Activated naive CD8-positive, alpha-beta T cell treated with anti-CD3 and anti-CD28 coated beads, Interleukin-2, amount 50 U/mL, for 16 hours (primary cell): ENCODE results near the gene TRPC4.

Experiments
- DNase-seq: peaks from one replicate; pipeline ENCODE4 v3.0.0-alpha.2; 2020; ENCODE audit warnings: low read depth, low spot score

The TRPC4 gene

GRCh38 chr13:37729876-37730275 is 139.7 kb downstream of the TRPC4 start:
- no peak for DNase-seq

DNA sequence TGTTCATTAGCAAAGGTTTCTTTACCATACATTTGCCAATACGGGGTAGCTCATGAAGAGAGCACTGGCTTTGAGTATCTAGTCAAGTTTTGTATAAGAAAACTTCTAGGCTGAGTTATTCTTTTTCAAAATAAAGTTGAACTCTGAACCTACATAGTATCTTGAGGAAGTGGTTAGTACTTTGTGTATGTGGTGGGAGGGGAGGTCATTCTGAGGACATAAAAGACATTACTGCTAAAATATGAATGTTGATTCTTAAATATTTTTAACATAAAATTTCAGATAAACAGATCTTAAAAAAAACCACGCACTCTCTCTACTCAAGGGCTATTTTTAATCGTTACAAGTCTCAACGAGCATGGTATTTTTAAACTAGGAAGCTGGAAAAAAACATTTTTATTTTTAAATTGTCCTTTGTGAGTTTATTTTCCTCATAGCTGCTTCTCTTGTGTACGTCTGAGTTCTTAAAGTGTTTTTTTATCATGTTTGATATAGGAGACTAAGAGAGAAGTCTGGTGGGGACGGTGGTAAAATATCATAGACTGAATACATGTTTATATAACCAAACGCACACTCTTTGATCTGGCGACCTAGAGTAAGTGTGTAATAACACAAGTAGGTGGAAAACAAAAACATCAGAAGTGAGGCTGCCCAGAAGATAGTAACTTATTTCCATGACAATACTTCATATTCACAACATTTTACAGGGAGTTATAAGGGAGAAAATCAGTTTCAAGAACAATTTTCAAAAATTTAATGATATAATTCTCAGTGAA is 153.0 kb downstream of the TRPC4 start:
- DNase-seq, result no peak

GRCh38 chr13:37715606-37716015 is 154.0 kb downstream of the TRPC4 start:
- DNase-seq, result no peak

DNA sequence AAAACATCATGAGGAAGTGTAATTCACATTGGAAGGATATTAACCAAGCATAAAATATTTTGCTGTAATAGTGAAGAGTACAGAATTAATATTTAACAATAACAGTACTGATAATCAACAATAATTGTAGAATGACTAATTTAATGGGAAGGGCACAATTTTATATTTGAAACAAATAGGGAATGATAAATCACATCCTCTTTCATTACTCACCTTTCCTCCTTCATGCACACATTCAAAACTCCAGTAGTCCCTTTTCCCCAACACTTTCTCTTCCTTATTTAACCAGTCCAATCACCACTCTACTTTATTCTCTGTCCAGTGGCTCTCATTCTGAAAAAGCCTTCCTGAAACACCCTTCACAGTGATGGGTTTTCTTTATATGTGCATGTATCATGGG is 160.3 kb downstream of the TRPC4 start:
- no peak for DNase-seq

GRCh38 chr13:37707739-37708500 is 161.7 kb downstream of the TRPC4 start:
- no peak for DNase-seq

- DNase-seq, result no peak
These were observed 163.5 kb downstream of the TRPC4 start for GRCh38 chr13:37706041-37706440.

- no peak for DNase-seq
These were observed 167.6 kb downstream of the TRPC4 start for GRCh38 chr13:37701972-37702371.

- no peak for DNase-seq
These were observed 168.3 kb downstream of the TRPC4 start for GRCh38 chr13:37701306-37701705.

- no peak for DNase-seq
These were observed 168.7 kb downstream of the TRPC4 start for GRCh38 chr13:37700887-37701286.

DNA sequence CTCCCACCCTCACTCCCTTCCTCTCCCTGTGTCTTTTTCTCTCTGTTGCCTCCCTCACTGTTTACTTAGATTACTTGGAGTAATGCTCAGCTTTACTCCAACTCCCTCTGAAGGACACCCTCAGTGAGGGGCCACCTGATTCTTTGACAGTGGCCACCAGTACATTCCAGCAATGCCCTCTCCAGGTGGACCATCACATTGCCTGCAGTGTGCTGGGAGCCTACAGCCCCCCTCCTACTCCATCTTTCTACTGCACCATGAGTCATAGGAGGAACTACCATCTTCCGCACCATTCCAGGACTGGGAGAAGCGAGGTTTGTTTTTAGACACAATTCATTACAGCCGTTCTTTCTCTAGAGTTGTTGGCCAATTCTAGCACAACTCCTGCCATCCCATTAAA is 174.4 kb downstream of the TRPC4 start:
- DNase-seq, result no peak

- no peak for DNase-seq
These were observed 179.2 kb downstream of the TRPC4 start for GRCh38 chr13:37690361-37690760.

DNA sequence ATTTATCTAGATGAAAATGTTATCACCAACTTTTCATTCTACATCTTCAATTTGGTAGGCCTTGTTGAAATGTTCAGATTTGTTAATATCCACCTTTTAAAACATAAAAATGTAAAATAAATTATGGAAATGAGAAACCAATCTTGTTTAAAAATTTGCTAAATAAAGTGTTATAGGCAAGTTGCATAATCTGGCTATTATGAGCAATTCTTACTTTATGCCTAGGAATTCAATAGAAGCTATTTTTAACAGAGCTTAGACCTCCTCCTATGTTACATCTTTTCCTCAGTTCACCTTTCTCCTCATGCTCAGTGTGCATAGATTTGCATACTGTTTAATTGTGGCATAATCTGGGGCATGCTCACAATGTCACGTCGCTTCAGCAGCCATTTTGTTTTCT is 183.1 kb downstream of the TRPC4 start:
- DNase-seq, result no peak

- DNase-seq, result no peak
These were observed 184.4 kb downstream of the TRPC4 start for GRCh38 chr13:37685206-37685605.

DNA sequence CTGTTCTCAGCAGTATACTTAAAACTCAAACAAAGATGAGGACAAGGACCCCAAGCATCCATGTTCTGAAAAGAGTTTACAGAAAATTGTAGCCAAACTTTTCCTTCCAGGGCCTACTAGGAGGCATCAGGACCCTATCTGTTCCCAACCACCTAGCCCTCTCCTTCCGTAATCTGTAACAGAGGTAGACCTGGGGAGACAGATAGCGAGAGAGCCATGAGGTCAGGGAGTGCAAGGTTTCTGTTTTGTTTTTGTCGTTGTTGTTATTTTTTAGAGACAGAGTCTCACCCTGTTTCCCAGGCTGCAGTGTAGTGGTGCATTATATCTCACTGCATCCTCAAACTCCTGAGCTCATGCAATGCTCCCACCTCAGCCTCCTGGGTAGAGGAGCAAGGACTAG is 187.1 kb downstream of the TRPC4 start:
- no peak for DNase-seq

GRCh38 chr13:37681281-37682032 is 188.1 kb downstream of the TRPC4 start:
- no peak for DNase-seq

DNA sequence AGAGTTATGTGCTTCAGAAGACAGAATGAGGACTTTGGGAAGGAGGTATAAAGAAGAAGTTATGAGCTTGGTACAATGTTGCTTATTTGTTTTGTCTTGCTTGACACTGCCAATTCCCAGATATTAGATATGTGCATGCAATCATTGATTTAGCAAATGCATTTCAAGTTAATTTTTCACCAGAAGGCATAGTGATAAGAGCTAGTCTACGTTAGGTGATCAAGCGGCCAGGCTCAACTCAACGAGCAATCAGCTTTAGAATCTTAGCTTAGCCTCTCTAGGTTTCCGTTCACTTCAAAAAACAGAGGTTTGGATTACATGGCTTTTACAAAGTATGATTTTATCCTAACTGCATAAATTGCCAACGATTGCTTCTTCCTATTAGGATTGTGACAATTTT is 189.4 kb downstream of the TRPC4 start:
- no peak for DNase-seq

GRCh38 chr13:37679043-37679442 is 190.5 kb downstream of the TRPC4 start:
- no peak for DNase-seq

- DNase-seq, result no peak
These were observed 199.7 kb downstream of the TRPC4 start for GRCh38 chr13:37669845-37670244.

DNA sequence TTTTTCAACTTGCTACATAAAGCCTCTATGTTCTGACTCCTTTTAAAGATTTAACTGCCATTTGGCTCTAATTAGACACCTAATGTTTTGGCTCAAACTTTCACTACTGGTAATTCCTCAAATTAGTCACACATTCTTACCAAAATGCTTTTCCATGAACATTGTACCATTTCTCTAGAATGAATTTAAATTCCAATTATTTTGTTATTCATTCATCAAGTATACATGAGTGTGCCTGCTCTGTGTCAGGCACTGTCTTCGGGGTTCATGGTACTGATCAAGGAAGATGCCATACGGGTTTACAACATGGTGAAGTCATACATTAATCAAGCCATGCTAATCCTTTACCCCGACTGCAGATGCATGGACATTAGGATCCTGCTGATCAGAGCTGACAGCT is 201.9 kb downstream of the TRPC4 start:
- no peak for DNase-seq

DNA sequence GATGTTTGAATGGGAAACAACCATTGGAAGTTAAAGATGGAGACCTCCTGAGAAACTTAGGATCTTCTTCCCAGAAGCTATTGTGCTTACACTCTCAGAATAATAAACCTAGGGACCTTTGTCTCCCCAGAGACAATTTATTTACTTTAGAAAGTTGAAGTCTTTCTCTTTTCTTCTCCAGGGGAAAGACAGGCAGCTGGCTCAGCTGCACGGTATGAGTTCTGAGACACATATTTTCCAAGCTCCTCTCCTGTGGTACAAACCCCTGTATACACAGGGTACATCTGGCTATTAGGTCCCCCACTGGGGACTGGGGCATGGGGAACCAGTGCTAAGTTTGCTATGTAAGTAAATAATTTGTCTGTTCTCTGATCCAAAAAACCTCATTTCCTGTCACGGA is 203.5 kb downstream of the TRPC4 start:
- no peak for DNase-seq

- DNase-seq, result no peak
These were observed 204.2 kb downstream of the TRPC4 start for GRCh38 chr13:37665420-37665819.

DNA sequence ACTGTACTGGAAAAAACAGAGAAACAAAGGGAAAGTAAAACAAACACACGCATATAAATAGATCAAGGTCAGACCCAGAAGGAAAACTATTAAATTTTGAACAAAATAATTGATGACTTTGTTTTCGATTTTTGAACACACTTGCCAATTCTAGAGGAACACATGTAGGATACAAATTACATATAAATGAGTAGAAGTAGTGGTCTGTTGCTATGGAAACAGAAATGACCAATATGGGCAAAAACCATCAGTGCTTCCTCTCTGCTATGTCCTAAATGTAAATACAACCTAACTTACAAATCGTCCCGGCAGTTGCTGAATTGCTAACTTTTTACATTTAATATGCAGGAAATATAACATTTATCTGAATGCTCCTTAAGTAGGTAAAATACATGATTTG is 205.8 kb downstream of the TRPC4 start:
- no peak for DNase-seq
